GM12801 (cell line): Measurements from ENCODE around the gene TBX1.

Experiments
- TF ChIP-seq, protein P1 (sequence below): IDR thresholded peaks from one replicate; pipeline ENCODE4 v1.5.1; 2011; ENCODE audit warnings: control low read depth; ENCODE audit not compliant: insufficient read length; ENCODE audit errors: extremely low read depth

TBX1 gene

GRCh38 chr22:19807161-19807913 lies 46.8 kb downstream of the TBX1 start:
- TF ChIP-seq, protein P1, sequence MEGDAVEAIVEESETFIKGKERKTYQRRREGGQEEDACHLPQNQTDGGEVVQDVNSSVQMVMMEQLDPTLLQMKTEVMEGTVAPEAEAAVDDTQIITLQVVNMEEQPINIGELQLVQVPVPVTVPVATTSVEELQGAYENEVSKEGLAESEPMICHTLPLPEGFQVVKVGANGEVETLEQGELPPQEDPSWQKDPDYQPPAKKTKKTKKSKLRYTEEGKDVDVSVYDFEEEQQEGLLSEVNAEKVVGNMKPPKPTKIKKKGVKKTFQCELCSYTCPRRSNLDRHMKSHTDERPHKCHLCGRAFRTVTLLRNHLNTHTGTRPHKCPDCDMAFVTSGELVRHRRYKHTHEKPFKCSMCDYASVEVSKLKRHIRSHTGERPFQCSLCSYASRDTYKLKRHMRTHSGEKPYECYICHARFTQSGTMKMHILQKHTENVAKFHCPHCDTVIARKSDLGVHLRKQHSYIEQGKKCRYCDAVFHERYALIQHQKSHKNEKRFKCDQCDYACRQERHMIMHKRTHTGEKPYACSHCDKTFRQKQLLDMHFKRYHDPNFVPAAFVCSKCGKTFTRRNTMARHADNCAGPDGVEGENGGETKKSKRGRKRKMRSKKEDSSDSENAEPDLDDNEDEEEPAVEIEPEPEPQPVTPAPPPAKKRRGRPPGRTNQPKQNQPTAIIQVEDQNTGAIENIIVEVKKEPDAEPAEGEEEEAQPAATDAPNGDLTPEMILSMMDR, result no peak

- TF ChIP-seq, protein P1, result no peak
Measured at GRCh38 chr22:19807914-19808872, 47.6 kb downstream of the TBX1 start.

DNA sequence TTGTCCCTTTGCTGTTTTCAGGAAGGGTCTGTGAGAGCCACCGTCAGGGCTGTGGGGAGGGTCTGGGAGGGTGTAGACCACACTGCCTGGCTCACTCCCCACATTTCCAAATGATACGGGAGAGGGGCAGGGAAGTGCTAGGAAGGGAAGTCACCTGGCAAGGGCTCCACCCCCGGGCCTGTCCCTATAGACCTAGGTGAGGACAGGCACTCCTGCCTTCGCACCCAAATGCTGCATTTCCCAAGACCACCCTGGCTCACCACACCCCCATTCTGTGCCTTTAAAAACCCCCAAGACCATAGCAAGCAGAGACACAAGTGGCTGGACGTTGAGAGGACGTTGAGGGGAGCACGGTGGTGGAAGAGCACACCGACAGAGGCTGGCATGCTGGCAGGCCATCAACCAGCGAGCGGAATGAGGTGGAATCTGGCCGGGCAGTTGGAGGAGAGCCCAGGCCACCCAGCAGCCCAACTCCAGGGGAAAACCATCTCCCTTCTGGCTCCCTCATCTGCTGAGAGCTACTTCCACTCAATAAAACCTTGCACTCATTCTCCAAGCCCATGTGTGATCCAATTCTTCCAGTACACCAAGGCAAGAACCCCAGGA lies 48.4 kb downstream of the TBX1 start:
- TF ChIP-seq, protein P1, result no peak

GRCh38 chr22:19809741-19810140 lies 49.2 kb downstream of the TBX1 start:
- TF ChIP-seq, protein P1, result no peak

GRCh38 chr22:19810381-19811201 lies 50.0 kb downstream of the TBX1 start:
- TF ChIP-seq, protein P1, result no peak

- TF ChIP-seq, protein P1, result no peak
Measured at GRCh38 chr22:19811211-19811621, 50.6 kb downstream of the TBX1 start.
